Endodermal cell (in vitro differentiated cells): ENCODE data around the gene LRSAM1. TPM values are rescaled to one million over a fixed set of nuclear protein-coding genes. Genes with fewer than 3 reads are reported as not detected.
A peak's percentile ranks its signal among the peaks of the same experiment; 100 is the strongest.

Experiments used
- DNase-seq: peaks from one replicate; pipeline ENCODE4 v3.0.0-alpha.2; 2017
- H3K27ac ChIP-seq: 2 replicates; pipeline ENCODE4 v1.5.1; 2013; ENCODE audit warnings: mild to moderate bottlenecking, low read depth, low read length, moderate library complexity
- H3K27me3 ChIP-seq: 2 replicates; pipeline ENCODE4 v1.6.1; 2013; ENCODE audit warnings: mild to moderate bottlenecking, low read length, moderate library complexity; ENCODE audit not compliant: insufficient read depth, control insufficient read depth, poor library complexity, severe bottlenecking
- H3K36me3 ChIP-seq: 2 replicates; pipeline ENCODE4 v1.7.0; 2013; ENCODE audit warnings: mild to moderate bottlenecking, low read length, moderate library complexity; ENCODE audit not compliant: control insufficient read depth, insufficient read depth
- H3K4me1 ChIP-seq: one replicate; pipeline ENCODE4 v1.7.0; 2013; ENCODE audit warnings: low read length; ENCODE audit not compliant: control insufficient read depth, insufficient read depth
- H3K4me3 ChIP-seq: 2 replicates; pipeline ENCODE4 v1.5.1; 2013; ENCODE audit warnings: mild to moderate bottlenecking, low read length, moderate library complexity
- H3K9ac ChIP-seq: 2 replicates; pipeline ENCODE4 v1.6.1; 2013; ENCODE audit warnings: mild to moderate bottlenecking, low read length, moderate library complexity; ENCODE audit not compliant: poor library complexity, severe bottlenecking; ENCODE audit errors: extremely low read depth
- H3K9me3 ChIP-seq: 2 replicates; pipeline ENCODE4 v1.6.1; 2013; ENCODE audit warnings: mild to moderate bottlenecking, low read length, moderate library complexity; ENCODE audit not compliant: control insufficient read depth
- H3K27ac Mint-ChIP-seq: 2 replicates; pipeline ENCODE4 v1.8.0; 2020; ENCODE audit warnings: mixed read lengths
- H3K27me3 Mint-ChIP-seq: 2 replicates; pipeline ENCODE4 v1.8.0; 2021; ENCODE audit warnings: mild to moderate bottlenecking, mixed read lengths; ENCODE audit not compliant: insufficient read depth
- H3K36me3 Mint-ChIP-seq: 2 replicates; pipeline ENCODE4 v1.8.0; 2020; ENCODE audit warnings: low read depth, mixed read lengths
- H3K4me1 Mint-ChIP-seq: 2 replicates; pipeline ENCODE4 v1.8.0; 2020; ENCODE audit warnings: mixed read lengths
- H3K4me3 Mint-ChIP-seq: 2 replicates; pipeline ENCODE4 v1.8.0; 2020; ENCODE audit warnings: mild to moderate bottlenecking, moderate library complexity, mixed read lengths
- H3K9me3 Mint-ChIP-seq: 2 replicates; pipeline ENCODE4 v1.8.0; 2020; ENCODE audit warnings: mild to moderate bottlenecking, mixed read lengths
- CTCF ChIP-seq: fragments of 200-600 bp; sonication (generic); conservative IDR thresholded peaks from 2 replicates; pipeline ENCODE4 v1.5.0; 2021; ENCODE audit warnings: antibody characterized with exemption, mild to moderate bottlenecking
- WGBS, 2 experiments: methylation state at CpG; one replicate each; pipeline versions ENCODE4 v1.1.5 to v1.1.7; 2013; ENCODE audit warnings: missing lambda C conversion rate in 2 of 2, mixed read lengths in 1 of 2; ENCODE audit not compliant: insufficient coverage in 1 of 2, insufficient read length in 1 of 2; 5-methylcytosine and 5-hydroxymethylcytosine counted together
- total RNA-seq, 2 donors: library from RNA; stranded (reverse); fragmentation: NEBNext Ultra II Directional in 1 of 2; extraction: Animal tissue kit (Norgen Biotek cat#: 25700) in 1 of 2; gene quantifications; 2 replicates in 1 of 2; 3 replicates in 1 of 2; pipeline ENCODE4 v1.2.1, GENCODE V29; 2021

LRSAM1 gene
- total RNA-seq, 2 donors from 2014 or later: 18.4 to 19.8 TPM

GRCh38 chr9:127519301-127520166 is 68.2 kb downstream of the LRSAM1 start:
- no peaks in the 10 kb centered on the region for H3K4me1 Mint-ChIP-seq
- H3K27me3 Mint-ChIP-seq: no peaks in the 10 kb centered on the region
- H3K4me1 ChIP-seq: no peaks in the 10 kb centered on the region
- H3K4me3 ChIP-seq: no peak overlapping the region
- no peak overlapping the region for H3K4me3 Mint-ChIP-seq
- H3K36me3 Mint-ChIP-seq: peaks cover 70% of the 10 kb centered on the region
- H3K9me3 Mint-ChIP-seq: peaks cover 18% of the 10 kb centered on the region
- DNase-seq: peak; percentile 69
- WGBS, 2 experiments: 91 to 93% methylated on average over 9 to 22 of the region's 22 CpGs
- H3K9me3 ChIP-seq: peaks cover 20% of the 10 kb centered on the region
- H3K27ac Mint-ChIP-seq: no peak overlapping the region
- H3K9ac ChIP-seq: no peak overlapping the region
- H3K36me3 ChIP-seq: peaks cover 46% of the 10 kb centered on the region
- no peak overlapping the region for H3K27ac ChIP-seq
- no peaks in the 10 kb centered on the region for H3K27me3 ChIP-seq
- no peak for TF ChIP-seq CTCF

- no peak for TF ChIP-seq CTCF
- Histone ChIP-seq H3K9ac (no peak overlapping the region), H3K9me3 (peaks cover 35% of the 10 kb centered on the region), H3K27me3 (no peaks in the 10 kb centered on the region), H3K36me3 (peaks cover 57% of the 10 kb centered on the region), H3K27ac (peak overlapping the region; percentile 49), H3K4me3 (no peak overlapping the region), H3K4me1 (no peaks in the 10 kb centered on the region)
- no peak overlapping the region for H3K4me3 Mint-ChIP-seq
- H3K36me3 Mint-ChIP-seq: peaks cover 76% of the 10 kb centered on the region
- H3K9me3 Mint-ChIP-seq: peaks cover 34% of the 10 kb centered on the region
- peak overlapping the region; percentile 82 for H3K27ac Mint-ChIP-seq
- no peaks in the 10 kb centered on the region for H3K4me1 Mint-ChIP-seq
- H3K27me3 Mint-ChIP-seq: no peaks in the 10 kb centered on the region
- WGBS, 2 experiments: 81 to 85% methylated on average over 13 to 20 of the region's 20 CpGs
- peak; percentile 80 for DNase-seq
Observed at GRCh38 chr9:127520941-127521918, 69.9 kb downstream of the LRSAM1 start.

- peaks cover 77% of the 10 kb centered on the region for H3K36me3 Mint-ChIP-seq
- no peaks in the 10 kb centered on the region for H3K27me3 ChIP-seq
- H3K4me3 Mint-ChIP-seq: no peak overlapping the region
- WGBS, 2 experiments: 91% methylated on average over 5 of the region's 5 CpGs; no CpG with 5 or more reads in 1 of the 2 experiments
- H3K27me3 Mint-ChIP-seq: no peaks in the 10 kb centered on the region
- no peaks in the 10 kb centered on the region for H3K4me1 ChIP-seq
- no peak for DNase-seq
- no peak for TF ChIP-seq CTCF
- peaks cover 38% of the 10 kb centered on the region for H3K9me3 Mint-ChIP-seq
- no peak overlapping the region for H3K9ac ChIP-seq
- H3K27ac ChIP-seq: peak overlapping the region; percentile 49
- no peaks in the 10 kb centered on the region for H3K4me1 Mint-ChIP-seq
- H3K27ac Mint-ChIP-seq: peak overlapping the region; percentile 82
- peaks cover 35% of the 10 kb centered on the region for H3K9me3 ChIP-seq
- H3K4me3 ChIP-seq: no peak overlapping the region
- peaks cover 56% of the 10 kb centered on the region for H3K36me3 ChIP-seq
Observed at GRCh38 chr9:127521919-127522304, 70.6 kb downstream of the LRSAM1 start.
